SK-N-SH treated with all-trans-retinoic acid at 6 μM for 48 hours (cell line): ENCODE measurements around the gene GALNT11.

Experiments
- ATAC-seq: fragments of 200-7000 bp; cut with Tn5 transposase; 3 replicates; pipeline ENCODE4 v1.9.1; 2020; ENCODE audit warnings: mild to moderate bottlenecking, moderate library complexity
- ARNTL ChIP-seq: fragments of 450-650 bp; formaldehyde crosslinking; IDR thresholded peaks from 2 replicates; pipeline ENCODE4 v1.5.0; 2020; ENCODE audit warnings: low read depth, mild to moderate bottlenecking, moderate library complexity, borderline replicate concordance
- BACH2 ChIP-seq: fragments of 250-450 bp; sonication (Bioruptor Pico); IDR thresholded peaks from 2 replicates; pipeline ENCODE4 v1.9.0; 2021; ENCODE audit warnings: mild to moderate bottlenecking, borderline replicate concordance
- CSRNP3 ChIP-seq: fragments of 250-450 bp; sonication (Bioruptor Pico); IDR thresholded peaks from 2 replicates; pipeline ENCODE4 v1.5.1; 2021; ENCODE audit warnings: mild to moderate bottlenecking, moderate library complexity
- ESRRG ChIP-seq: fragments of 250-450 bp; sonication (Bioruptor Pico); IDR thresholded peaks from 2 replicates; pipeline ENCODE4 v1.6.1; 2021; ENCODE audit warnings: mild to moderate bottlenecking
- GLIS3 ChIP-seq: fragments of 250-450 bp; sonication (Bioruptor Pico); IDR thresholded peaks from 2 replicates; pipeline ENCODE4 v1.5.0; 2020; ENCODE audit warnings: mild to moderate bottlenecking, moderate library complexity
- ISL1 ChIP-seq: fragments of 250-450 bp; sonication (Bioruptor Pico); IDR thresholded peaks from 2 replicates; pipeline ENCODE4 v2.1.2; 2022; ENCODE audit warnings: mild to moderate bottlenecking, moderate library complexity
- OSR1 ChIP-seq: fragments of 250-450 bp; sonication (Bioruptor Pico); IDR thresholded peaks from 2 replicates; pipeline ENCODE4 v1.8.0; 2022; ENCODE audit warnings: moderate library complexity, mild to moderate bottlenecking, inconsistent platforms
- PATZ1 ChIP-seq: fragments of 250-450 bp; sonication (Bioruptor Pico); IDR thresholded peaks from 2 replicates; pipeline ENCODE4 v1.8.0; 2020; ENCODE audit warnings: mild to moderate bottlenecking, moderate library complexity, borderline replicate concordance
- POU6F1 ChIP-seq: fragments of 250-450 bp; sonication (Bioruptor Pico); IDR thresholded peaks from 2 replicates; pipeline ENCODE4 v1.8.0; 2021; ENCODE audit warnings: low read depth, mild to moderate bottlenecking, moderate library complexity, borderline replicate concordance
- PPARA ChIP-seq: fragments of 250-450 bp; sonication (Bioruptor Pico); IDR thresholded peaks from 2 replicates; pipeline ENCODE4 v1.5.0; 2020; ENCODE audit warnings: mild to moderate bottlenecking, borderline replicate concordance
- RARB ChIP-seq: fragments of 250-450 bp; sonication (Bioruptor Pico); IDR thresholded peaks from 2 replicates; pipeline ENCODE4 v1.8.0; 2021; ENCODE audit warnings: mild to moderate bottlenecking, moderate library complexity
- TCF4 ChIP-seq: fragments of 250-450 bp; sonication (Bioruptor Pico); IDR thresholded peaks from 2 replicates; pipeline ENCODE4 v1.8.0; 2021; ENCODE audit warnings: mild to moderate bottlenecking, moderate library complexity, borderline replicate concordance
- TOX ChIP-seq: fragments of 250-450 bp; sonication (Bioruptor Pico); IDR thresholded peaks from 2 replicates; pipeline ENCODE4 v1.8.0; 2021; ENCODE audit warnings: mild to moderate bottlenecking, moderate library complexity, borderline replicate concordance
- TSHZ2 ChIP-seq: fragments of 250-450 bp; sonication (Bioruptor Pico); IDR thresholded peaks from 2 replicates; pipeline ENCODE4 v1.5.0; 2020; ENCODE audit warnings: mild to moderate bottlenecking, moderate library complexity
- ZC3H10 ChIP-seq: fragments of 250-450 bp; sonication (Bioruptor Pico); IDR thresholded peaks from 2 replicates; pipeline ENCODE4 v1.5.1; 2021; ENCODE audit warnings: mild to moderate bottlenecking, moderate library complexity
- ZFP3 ChIP-seq: fragments of 250-450 bp; sonication (Bioruptor Pico); IDR thresholded peaks from 2 replicates; pipeline ENCODE4 v1.5.0; 2020; ENCODE audit warnings: mild to moderate bottlenecking, moderate library complexity
- ZFP30 ChIP-seq: fragments of 450-650 bp; formaldehyde crosslinking; IDR thresholded peaks from 2 replicates; pipeline ENCODE4 v1.5.0; 2022; ENCODE audit warnings: mild to moderate bottlenecking, moderate library complexity
- ZNF565 ChIP-seq: fragments of 450-650 bp; formaldehyde crosslinking; conservative IDR thresholded peaks from 2 replicates; pipeline ENCODE4 v1.5.0; 2020; ENCODE audit warnings: low read depth, mild to moderate bottlenecking, moderate library complexity
- ZNF70 ChIP-seq: fragments of 450-650 bp; formaldehyde crosslinking; IDR thresholded peaks from 2 replicates; pipeline ENCODE4 v1.5.0; 2020; ENCODE audit warnings: mild to moderate bottlenecking, moderate library complexity
- ZNF8 ChIP-seq: fragments of 450-650 bp; formaldehyde crosslinking; IDR thresholded peaks from 2 replicates; pipeline ENCODE4 v1.5.0; 2020; ENCODE audit warnings: mild to moderate bottlenecking, moderate library complexity

The GALNT11 gene

GRCh38 chr7:152089183-152089582 is 63.7 kb downstream of the GALNT11 start:
- no peak for ATAC-seq
- TF ChIP-seq ISL1 (no peak), ZC3H10 (CRISPR knock-in tag) (no peak), OSR1 (CRISPR knock-in tag) (no peak), ESRRG (CRISPR knock-in tag) (no peak), PATZ1 (no peak), POU6F1 (CRISPR knock-in tag) (no peak), ZNF8 (CRISPR knock-in tag) (no peak), RARB (CRISPR knock-in tag) (no peak), BACH2 (CRISPR knock-in tag) (no peak), ZFP30 (CRISPR knock-in tag) (no peak), ZFP3 (CRISPR knock-in tag) (no peak), ZNF565 (no peak)
- TF ChIP-seq, all 23 proteins: peak for 0

- no peak for TF ChIP-seq OSR1 (CRISPR knock-in tag)
- no peak for TF ChIP-seq ZFP3 (CRISPR knock-in tag)
- TF ChIP-seq TCF4: no peak
- no peak for TF ChIP-seq CSRNP3 (CRISPR knock-in tag)
- TF ChIP-seq, all 23 proteins: peak for 0
- ATAC-seq: no peak
These were observed 65.3 kb downstream of the GALNT11 start for GRCh38 chr7:152090747-152091146.

- TF ChIP-seq GLIS3 (CRISPR knock-in tag) (no peak), ZNF8 (CRISPR knock-in tag) (no peak), PPARA (CRISPR knock-in tag) (no peak), ZNF565 (no peak), ISL1 (no peak), ZC3H10 (CRISPR knock-in tag) (no peak), POU6F1 (CRISPR knock-in tag) (no peak), ARNTL (CRISPR knock-in tag) (no peak), ZFP30 (CRISPR knock-in tag) (no peak), ZFP3 (CRISPR knock-in tag) (no peak), TCF4 (no peak), ZNF70 (CRISPR knock-in tag) (no peak), OSR1 (CRISPR knock-in tag) (no peak), ESRRG (CRISPR knock-in tag) (no peak), CSRNP3 (CRISPR knock-in tag) (no peak), RARB (CRISPR knock-in tag) (no peak)
- TF ChIP-seq, all 23 proteins: peak for 0
- ATAC-seq: no peak
These were observed 68.2 kb downstream of the GALNT11 start for GRCh38 chr7:152093717-152094116.

GRCh38 chr7:152095771-152096170 is 70.3 kb downstream of the GALNT11 start:
- ATAC-seq: no peak
- TF ChIP-seq ZNF8 (CRISPR knock-in tag): no peak
- no peak for TF ChIP-seq TSHZ2 (CRISPR knock-in tag)
- no peak for TF ChIP-seq TOX (CRISPR knock-in tag)
- TF ChIP-seq TCF4: no peak
- no peak for TF ChIP-seq RARB (CRISPR knock-in tag)
- TF ChIP-seq ESRRG (CRISPR knock-in tag): no peak
- no peak for TF ChIP-seq PATZ1
- no peak for TF ChIP-seq ZNF565
- no peak for TF ChIP-seq BACH2 (CRISPR knock-in tag)
- TF ChIP-seq POU6F1 (CRISPR knock-in tag): no peak
